Large intestine (tissue), 3 donors: ENCODE results near the gene TTC28. TPM values are rescaled to one million over a fixed set of nuclear protein-coding genes. Genes with fewer than 3 reads are reported as not detected.
"Not testable (repeated sequence)": the region's sequence is repeated elsewhere in the genome, so short reads cannot be mapped to it uniquely, and the experiment has no call there.

ENCODE experiments used
- DNase-seq, 2 donors: peaks; one replicate each; pipeline versions ENCODE4 v3.0.0 to v3.0.0-alpha.2; 2013
- H3K27ac ChIP-seq: one replicate; pipeline ENCODE4 v1.5.1; 2013; ENCODE audit warnings: low read length
- H3K27me3 ChIP-seq: 2 replicates; pipeline ENCODE4 v1.6.1; 2013; ENCODE audit warnings: low read length; ENCODE audit not compliant: control insufficient read depth, insufficient read depth
- H3K36me3 ChIP-seq: 2 replicates; pipeline ENCODE4 v1.6.1; 2013; ENCODE audit warnings: low read length; ENCODE audit not compliant: control insufficient read depth, insufficient read depth
- H3K4me1 ChIP-seq: one replicate; pipeline ENCODE4 v1.6.1; 2013; ENCODE audit warnings: low read length; ENCODE audit not compliant: control insufficient read depth, insufficient read depth
- H3K4me3 ChIP-seq: one replicate; pipeline ENCODE4 v1.5.1; 2013; ENCODE audit warnings: low read length
- H3K9me3 ChIP-seq: one replicate; pipeline ENCODE4 v1.6.1; 2013; ENCODE audit warnings: mild to moderate bottlenecking, low read depth, low read length, moderate library complexity; ENCODE audit not compliant: control insufficient read depth
- WGBS: methylation state at CpG from one replicate; pipeline ENCODE4 v1.1.5; 2013; ENCODE audit warnings: low lambda C conversion rate; ENCODE audit not compliant: insufficient coverage; 5-methylcytosine and 5-hydroxymethylcytosine counted together
- polyA plus RNA-seq: library from polyadenylated mRNA; unstranded; fragments of 120-200 nt; gene quantifications from one replicate; pipeline ENCODE4 v1.2.1, GENCODE V29; 2013

TTC28 gene
- polyA plus RNA-seq, 1 donor: 25.5 TPM

DNA sequence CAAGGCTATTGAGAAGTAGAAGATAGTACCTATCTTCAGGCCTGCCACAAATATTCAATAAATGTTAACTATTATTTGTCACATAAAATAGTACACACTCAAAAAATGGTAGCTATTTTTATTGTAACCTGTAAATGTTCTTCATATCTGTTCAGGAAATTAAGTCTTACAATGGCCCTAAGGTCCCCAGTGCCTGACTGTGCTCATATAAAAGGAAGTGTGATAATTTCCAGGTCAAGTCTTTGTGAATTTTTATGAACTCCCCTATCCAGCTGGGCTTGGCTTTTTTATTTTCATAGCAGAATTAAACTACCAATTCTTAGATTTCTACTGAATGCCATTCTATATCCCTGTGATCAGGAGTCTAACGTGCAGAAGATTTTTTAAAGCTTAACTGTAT, 476.4 kb downstream of the TTC28 start:
- no peaks in the 10 kb centered on the region for H3K9me3 ChIP-seq
- no peak overlapping the region for H3K4me3 ChIP-seq
- H3K4me1 ChIP-seq: no peaks in the 10 kb centered on the region
- H3K36me3 ChIP-seq: no peaks in the 10 kb centered on the region
- no peak overlapping the region for H3K27ac ChIP-seq
- H3K27me3 ChIP-seq: no peaks in the 10 kb centered on the region
- no peak for DNase-seq
- WGBS: no CpG with 5 or more reads among the region's 1 CpG

DNA sequence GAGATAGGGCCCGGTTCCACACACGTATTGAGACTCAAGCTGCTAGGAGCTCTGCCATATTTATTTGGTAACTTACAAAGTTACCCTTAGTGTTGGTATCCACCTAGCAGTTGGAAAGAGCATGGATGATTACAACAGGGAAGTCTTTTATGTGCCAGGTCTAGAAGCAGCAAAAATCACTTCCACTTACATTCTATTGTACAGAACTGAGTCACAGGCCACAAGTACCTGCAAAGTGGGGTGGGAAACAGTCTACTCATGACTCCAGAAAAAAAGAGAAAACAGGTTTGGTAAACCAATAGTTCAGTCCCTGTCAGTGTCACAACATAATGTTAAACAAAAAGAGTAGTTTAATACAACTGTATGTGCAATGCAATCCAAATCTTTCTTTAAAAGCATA, 480.9 kb downstream of the TTC28 start:
- no peaks in the 10 kb centered on the region for H3K36me3 ChIP-seq
- no peak overlapping the region for H3K4me3 ChIP-seq

DNA sequence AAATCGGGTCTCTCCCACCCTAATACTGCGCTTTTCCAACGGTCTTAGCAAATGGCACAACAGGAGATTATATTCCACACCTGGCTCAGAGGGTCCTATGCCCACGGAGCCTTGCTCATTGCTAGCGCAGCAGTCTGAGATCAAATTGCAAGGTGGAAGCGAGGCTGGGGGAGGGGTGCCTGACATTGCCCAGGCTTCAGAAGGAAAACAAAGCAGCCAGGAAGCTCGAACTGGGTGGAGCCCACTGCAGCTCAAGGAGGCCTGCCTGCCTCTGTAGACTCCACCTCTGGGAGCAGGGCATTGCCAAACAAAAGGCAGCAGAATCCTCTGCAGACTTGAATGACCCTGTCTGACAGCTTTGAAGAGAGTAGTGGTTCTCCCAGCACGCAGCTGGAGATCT, 488.1 kb downstream of the TTC28 start:
- not testable (repeated sequence) for H3K27me3 ChIP-seq, H3K4me1 ChIP-seq, DNase-seq, H3K4me3 ChIP-seq, H3K9me3 ChIP-seq, H3K27ac ChIP-seq, H3K36me3 ChIP-seq
- no CpG with 5 or more reads among the region's 8 CpGs for WGBS

More for the DNA sequence above, 480.9 kb downstream of the TTC28 start:
- H3K4me1 ChIP-seq: no peaks in the 10 kb centered on the region
- WGBS: 80% methylated on average over 1 of the region's 2 CpGs
- H3K27me3 ChIP-seq: no peaks in the 10 kb centered on the region
- no peak overlapping the region for H3K27ac ChIP-seq
- H3K9me3 ChIP-seq: no peaks in the 10 kb centered on the region
- DNase-seq: no peak

DNA sequence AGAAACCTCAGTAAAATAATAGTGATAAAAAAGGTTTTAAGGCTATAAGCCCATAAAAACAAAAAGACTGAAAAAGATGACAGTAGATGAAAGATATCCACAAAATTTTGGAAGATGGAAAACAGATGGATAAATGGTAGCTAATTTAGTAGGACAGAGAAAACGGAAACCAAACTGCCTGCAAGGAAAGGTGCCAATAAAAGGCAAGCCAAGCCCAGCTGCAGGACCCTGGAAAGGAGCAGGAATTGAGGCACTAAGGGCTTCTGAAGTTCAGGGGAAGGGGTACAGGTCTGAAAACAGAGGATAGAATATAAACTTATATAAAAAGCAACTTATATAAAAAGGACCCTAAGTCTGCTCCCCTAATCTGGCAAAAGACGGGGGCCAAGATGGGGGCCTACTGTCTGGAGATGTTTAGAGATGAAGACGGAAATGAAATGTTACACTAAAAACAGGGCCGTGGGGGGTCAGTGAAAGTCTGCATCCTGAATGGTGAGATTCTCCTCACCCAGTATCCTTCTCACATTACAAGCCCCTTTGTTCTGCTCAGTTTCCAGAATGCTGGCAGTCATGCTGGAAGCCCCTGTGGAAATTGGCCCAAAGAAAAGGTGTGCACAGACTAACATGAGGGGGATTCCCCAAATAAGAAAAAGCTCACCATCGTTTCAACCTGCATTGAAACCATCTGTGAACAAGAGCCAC, 491.3 kb downstream of the TTC28 start:
- DNase-seq: no peak
- Histone ChIP-seq H3K27ac (no peak overlapping the region), H3K27me3 (no peaks in the 10 kb centered on the region), H3K9me3 (no peaks in the 10 kb centered on the region), H3K4me3 (no peak overlapping the region), H3K4me1 (no peaks in the 10 kb centered on the region), H3K36me3 (no peaks in the 10 kb centered on the region)
- WGBS: no CpG with 5 or more reads among the region's 5 CpGs

DNA sequence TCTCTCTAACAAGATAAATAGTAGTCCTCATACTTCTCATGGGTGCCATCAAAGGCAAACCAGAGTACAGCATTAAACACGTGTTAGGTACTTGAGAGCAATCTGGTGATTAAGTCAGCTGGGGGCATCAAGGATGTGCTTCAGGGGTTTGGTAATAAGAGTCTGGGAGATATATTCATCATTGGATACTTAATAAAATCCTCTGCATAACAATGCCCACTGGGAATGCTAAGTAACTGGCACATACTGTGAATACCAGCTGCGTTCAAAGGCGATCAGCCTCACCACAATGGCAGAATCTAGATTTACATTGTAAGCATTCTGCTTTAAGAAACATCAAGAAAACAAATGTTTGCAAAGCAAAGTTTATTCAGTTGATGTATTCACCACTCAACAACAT, 492.0 kb downstream of the TTC28 start:
- Histone ChIP-seq H3K36me3 (no peaks in the 10 kb centered on the region), H3K9me3 (no peaks in the 10 kb centered on the region), H3K4me3 (no peak overlapping the region), H3K27ac (no peak overlapping the region), H3K4me1 (no peaks in the 10 kb centered on the region), H3K27me3 (no peaks in the 10 kb centered on the region)
- 100% methylated on average over 1 of the region's 3 CpGs for WGBS
- DNase-seq: no peak

DNA sequence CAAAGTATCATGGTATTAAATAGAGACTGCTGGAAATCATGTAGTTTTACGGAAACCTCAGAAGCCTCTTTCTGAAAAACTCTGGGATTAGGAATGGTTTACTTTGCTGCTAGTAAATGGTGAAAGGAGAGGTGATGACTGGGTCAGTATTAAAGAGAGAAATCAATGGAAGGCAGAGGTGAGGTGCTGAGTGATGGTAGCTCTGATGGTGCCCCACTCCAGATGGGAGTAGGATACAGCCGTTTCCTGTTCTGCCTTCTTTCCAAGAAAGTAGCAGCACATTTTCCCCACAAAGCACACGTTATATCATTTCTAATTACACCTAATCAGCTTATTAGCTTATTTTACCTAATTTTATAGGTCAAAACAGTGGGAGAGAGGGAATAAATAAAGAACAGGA, 493.0 kb downstream of the TTC28 start:
- Histone ChIP-seq H3K4me1 (no peaks in the 10 kb centered on the region), H3K4me3 (no peak overlapping the region), H3K36me3 (no peaks in the 10 kb centered on the region), H3K27me3 (no peaks in the 10 kb centered on the region), H3K9me3 (no peaks in the 10 kb centered on the region), H3K27ac (no peak overlapping the region)
- WGBS: 100% methylated on average over 1 of the region's 3 CpGs
- no peak for DNase-seq

DNA sequence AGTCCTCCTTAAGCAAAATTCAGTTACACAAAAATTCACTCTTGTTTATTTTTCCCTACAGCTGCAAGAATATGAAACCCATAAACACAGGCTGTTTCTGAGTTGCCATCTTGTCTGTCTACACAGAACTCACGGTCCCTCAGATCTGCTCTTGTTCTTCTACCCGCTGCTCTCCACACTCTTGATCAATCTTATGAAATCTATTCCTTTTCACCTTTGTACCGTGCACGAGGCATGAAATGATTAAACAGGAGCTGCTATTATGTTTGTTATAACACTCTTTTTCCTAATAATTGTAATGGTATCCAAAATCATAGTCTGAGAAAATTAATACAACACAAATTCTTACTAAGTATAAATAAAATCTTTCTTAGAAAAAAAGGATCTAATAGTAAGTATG, 494.5 kb downstream of the TTC28 start:
- Histone ChIP-seq H3K27ac (no peak overlapping the region), H3K4me3 (no peak overlapping the region), H3K27me3 (no peaks in the 10 kb centered on the region), H3K9me3 (no peaks in the 10 kb centered on the region), H3K4me1 (no peaks in the 10 kb centered on the region), H3K36me3 (no peaks in the 10 kb centered on the region)
- no CpG with 5 or more reads among the region's 4 CpGs for WGBS
- peak in 1 of 2 donors; percentile 49 for DNase-seq

DNA sequence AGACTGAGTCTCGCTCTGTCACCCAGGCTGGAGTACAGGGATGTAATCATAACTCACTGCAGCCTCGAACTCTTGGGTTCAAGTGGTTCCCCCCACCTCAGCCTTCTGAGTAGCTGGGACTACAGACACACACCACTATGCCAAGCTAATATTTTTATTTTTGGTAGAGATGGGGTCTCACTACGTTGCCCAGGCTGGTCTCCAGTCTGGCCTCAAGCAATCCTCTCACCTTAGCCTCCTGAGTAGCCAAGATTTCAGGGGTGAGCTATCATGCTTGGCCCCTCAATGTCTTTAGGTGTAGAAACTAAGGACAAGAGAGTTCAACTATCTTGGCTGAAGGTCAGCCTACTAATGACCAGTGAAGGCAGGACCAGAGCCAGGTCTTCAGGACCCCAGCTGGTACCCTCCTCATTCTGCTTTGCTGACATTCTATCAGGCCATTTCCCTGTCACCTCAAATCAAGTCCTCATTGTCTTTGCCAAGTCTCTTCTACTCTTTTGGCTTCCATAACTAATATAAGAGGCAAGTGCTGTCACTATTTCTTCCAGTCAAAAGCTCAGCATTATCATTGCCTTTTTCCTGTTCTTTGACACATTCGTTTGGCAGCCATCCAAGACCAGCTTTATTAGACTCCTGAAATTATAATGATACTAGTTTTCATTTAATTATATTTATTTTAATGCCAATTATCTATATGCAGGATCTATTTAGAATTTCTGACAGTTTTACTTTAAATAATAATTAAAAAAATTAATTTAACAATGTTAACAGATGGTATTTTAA, 496.4 kb downstream of the TTC28 start:
- no peaks in the 10 kb centered on the region for H3K27me3 ChIP-seq
- H3K4me1 ChIP-seq: no peaks in the 10 kb centered on the region
- no peaks in the 10 kb centered on the region for H3K9me3 ChIP-seq
- H3K4me3 ChIP-seq: no peak overlapping the region
- no peak for DNase-seq
- no peak overlapping the region for H3K27ac ChIP-seq
- no peaks in the 10 kb centered on the region for H3K36me3 ChIP-seq
- 100% methylated on average over 1 of the region's 4 CpGs for WGBS

DNA sequence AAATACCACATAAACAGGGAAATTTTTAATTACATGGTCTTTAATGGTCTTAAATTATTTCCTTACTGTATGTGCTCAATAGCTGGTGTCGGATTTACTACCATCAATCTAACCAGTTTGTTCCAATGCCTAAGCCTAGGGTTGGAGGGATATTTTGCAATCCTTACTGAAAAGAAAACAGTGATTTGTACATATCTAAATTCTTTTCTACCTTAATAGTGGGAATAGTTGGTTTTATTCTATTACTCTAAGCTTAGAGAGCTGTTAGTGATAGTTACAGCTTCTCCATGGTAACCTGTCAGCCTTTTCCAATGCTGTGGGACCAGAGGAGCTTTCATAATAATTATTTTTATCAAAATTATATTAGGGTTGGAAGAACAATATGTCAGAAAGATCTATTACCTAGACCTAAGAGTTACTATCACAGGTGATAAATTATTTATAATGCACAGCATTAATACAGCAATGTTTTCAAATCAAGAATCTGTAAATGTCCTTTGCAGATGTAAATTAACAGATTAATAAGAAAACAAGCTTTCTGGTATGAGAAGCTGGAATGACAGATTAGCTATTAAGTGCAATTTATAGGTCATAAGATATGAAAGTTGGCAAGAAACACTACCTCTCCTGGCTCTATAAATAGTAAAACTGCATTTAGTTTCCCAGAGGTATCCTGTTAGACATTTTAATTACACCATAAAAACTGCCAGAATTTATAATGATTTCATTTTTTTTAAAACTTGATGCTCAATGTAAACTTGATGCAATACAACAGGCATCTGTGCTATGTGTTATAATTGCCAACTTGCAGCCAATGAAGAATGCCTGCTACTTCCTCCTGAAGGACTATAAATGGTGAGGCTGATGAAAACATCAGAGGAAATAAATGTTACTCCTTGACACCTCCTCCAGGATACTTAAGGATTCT, 498.6 kb downstream of the TTC28 start:
- Histone ChIP-seq H3K9me3 (no peaks in the 10 kb centered on the region), H3K4me3 (no peak overlapping the region), H3K4me1 (no peaks in the 10 kb centered on the region), H3K27ac (no peak overlapping the region), H3K36me3 (no peaks in the 10 kb centered on the region), H3K27me3 (no peaks in the 10 kb centered on the region)
- no CpG with 5 or more reads among the region's 1 CpG for WGBS
- DNase-seq: peak in 1 of 2 donors; percentile 29

DNA sequence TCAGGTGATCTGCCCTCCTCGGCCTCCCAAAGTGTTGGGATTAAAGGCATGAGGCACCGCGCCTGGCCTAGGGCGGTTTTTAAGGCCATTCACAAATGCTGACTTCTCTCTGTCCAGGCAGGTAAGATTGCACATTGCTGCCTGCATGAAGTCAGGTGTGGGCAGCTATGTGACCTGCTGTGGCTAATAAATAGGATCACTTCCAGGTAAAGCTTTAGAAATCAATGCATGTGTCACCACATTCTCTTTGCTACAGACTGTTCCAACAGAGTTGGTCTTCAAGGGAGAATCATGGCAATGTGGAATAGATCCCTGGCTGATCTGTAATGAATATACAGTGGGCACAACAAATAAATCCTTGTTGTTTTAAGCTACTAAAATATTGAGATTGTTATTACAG, 500.2 kb downstream of the TTC28 start:
- Histone ChIP-seq H3K4me1 (no peaks in the 10 kb centered on the region), H3K36me3 (no peaks in the 10 kb centered on the region), H3K9me3 (no peaks in the 10 kb centered on the region), H3K27ac (no peak overlapping the region), H3K4me3 (no peak overlapping the region), H3K27me3 (no peaks in the 10 kb centered on the region)
- no peak for DNase-seq
- WGBS: no CpG with 5 or more reads among the region's 4 CpGs
